Stimulated activated CD4-positive, alpha-beta T cell treated with anti-CD3 and anti-CD28 coated beads, Interleukin-4, amount 100 ng/mL, for 48 hours (primary cell): ENCODE data around the gene PCDHA2.
"Not testable (repeated sequence)": the region's sequence is repeated elsewhere in the genome, so short reads cannot be mapped to it uniquely, and the experiment has no call there.

ENCODE experiments used
- DNase-seq, 2 donors: peaks; one replicate each; pipeline ENCODE4 v3.0.0-alpha.2; 2020; ENCODE audit warnings: low read depth in 2 of 2

PCDHA2 gene

GRCh38 chr5:140794595-140795258 lies at the start of gene PCDHA2:
Gene PCDHA2, plus strand, starts transcription at chr5:140794852.
- DNase-seq = no peak

- no peak for DNase-seq
Observed at GRCh38 chr5:140753561-140753960, 41.1 kb upstream of the PCDHA2 start.

- no peak for DNase-seq
Observed at GRCh38 chr5:140764177-140764973, 30.3 kb upstream of the PCDHA2 start.

- no peak for DNase-seq
Observed at GRCh38 chr5:140767444-140767843, 27.2 kb upstream of the PCDHA2 start.

GRCh38 chr5:140780512-140780911 lies 14.1 kb upstream of the PCDHA2 start:
- DNase-seq = no peak

- DNase-seq = no peak
Observed at GRCh38 chr5:140785905-140786686, 8.6 kb upstream of the PCDHA2 start, which contains the start of gene PCDHA1. Gene PCDHA1, plus strand, starts transcription at chr5:140786140.

- not testable (repeated sequence) for DNase-seq
Observed at GRCh38 chr5:140787422-140787821, 7.2 kb upstream of the PCDHA2 start.

GRCh38 chr5:140787849-140788504 lies 6.7 kb upstream of the PCDHA2 start:
- not testable (repeated sequence) for DNase-seq

GRCh38 chr5:140791089-140791488 lies 3.6 kb upstream of the PCDHA2 start:
- DNase-seq = no peak

- DNase-seq = no peak
Observed at GRCh38 chr5:140795259-140795641, 598 bp downstream of the PCDHA2 start.

- DNase-seq = not testable (repeated sequence)
Observed at GRCh38 chr5:140796072-140796717, 1.5 kb downstream of the PCDHA2 start.

GRCh38 chr5:140796718-140797095 lies 2.1 kb downstream of the PCDHA2 start:
- DNase-seq = no peak

- DNase-seq = no peak
Observed at GRCh38 chr5:140800816-140801493, 6.3 kb downstream of the PCDHA2 start, which contains the start of gene PCDHA3. Gene PCDHA3, plus strand, starts transcription at chr5:140801057.

- no peak for DNase-seq
Observed at GRCh38 chr5:140801494-140801841, 6.8 kb downstream of the PCDHA2 start.

GRCh38 chr5:140802381-140802780 lies 7.7 kb downstream of the PCDHA2 start:
- DNase-seq = not testable (repeated sequence)

- no peak for DNase-seq
Observed at GRCh38 chr5:140802781-140803271, 8.2 kb downstream of the PCDHA2 start.

- DNase-seq = peak; percentile 5 to 22
Observed at GRCh38 chr5:140806834-140807775, 12.5 kb downstream of the PCDHA2 start, which contains the start of gene PCDHA4. Gene PCDHA4, plus strand, starts transcription at chr5:140807068.

- DNase-seq = not testable (repeated sequence)
Observed at GRCh38 chr5:140808241-140808888, 13.7 kb downstream of the PCDHA2 start.

GRCh38 chr5:140808889-140809291 lies 14.2 kb downstream of the PCDHA2 start:
- DNase-seq = no peak
